ENCODE results near the gene WDPCP.
"Not testable (repeated sequence)": the region's sequence is repeated elsewhere in the genome, so short reads cannot be mapped to it uniquely, and the experiment has no call there.

The WDPCP gene

DNA sequence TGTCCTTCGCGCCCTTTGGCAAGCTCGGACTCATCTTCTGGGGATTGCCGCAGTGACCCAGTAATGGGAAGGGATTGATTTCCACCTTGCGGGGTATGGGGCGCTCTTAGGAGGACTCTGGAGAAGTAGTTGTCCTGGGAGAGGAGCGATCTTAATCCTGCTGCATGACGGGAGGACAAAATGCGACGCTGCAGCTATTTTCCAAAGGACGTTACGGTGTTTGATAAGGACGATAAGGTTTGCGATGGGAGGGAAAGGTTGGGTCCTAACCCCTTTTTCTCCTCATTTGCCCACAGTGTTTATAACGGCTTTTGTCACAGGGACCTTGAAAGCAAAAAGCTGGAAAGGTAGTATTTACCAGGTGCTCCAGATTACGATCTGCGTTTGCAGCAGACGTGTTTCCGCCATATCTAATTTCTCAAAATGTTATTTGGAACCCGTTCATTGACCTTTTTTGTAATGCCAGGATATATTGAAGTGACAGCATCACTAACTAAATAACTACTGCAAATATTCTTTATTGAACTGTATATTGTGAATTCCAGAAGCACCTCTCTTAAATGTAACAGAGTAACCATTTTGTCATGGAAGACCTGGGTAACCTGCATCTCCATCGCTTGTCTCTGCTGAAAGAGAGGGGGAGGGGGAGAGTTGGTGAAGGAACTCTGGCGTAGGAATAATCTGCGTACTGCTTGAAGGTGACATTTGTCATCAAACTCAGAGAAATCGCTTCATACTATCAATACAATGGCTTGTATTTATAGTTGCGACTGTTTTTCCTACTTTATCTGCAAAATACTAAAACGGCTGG is 1.1 kb upstream of the WDPCP start:
- no peak for DNase-seq

DNA sequence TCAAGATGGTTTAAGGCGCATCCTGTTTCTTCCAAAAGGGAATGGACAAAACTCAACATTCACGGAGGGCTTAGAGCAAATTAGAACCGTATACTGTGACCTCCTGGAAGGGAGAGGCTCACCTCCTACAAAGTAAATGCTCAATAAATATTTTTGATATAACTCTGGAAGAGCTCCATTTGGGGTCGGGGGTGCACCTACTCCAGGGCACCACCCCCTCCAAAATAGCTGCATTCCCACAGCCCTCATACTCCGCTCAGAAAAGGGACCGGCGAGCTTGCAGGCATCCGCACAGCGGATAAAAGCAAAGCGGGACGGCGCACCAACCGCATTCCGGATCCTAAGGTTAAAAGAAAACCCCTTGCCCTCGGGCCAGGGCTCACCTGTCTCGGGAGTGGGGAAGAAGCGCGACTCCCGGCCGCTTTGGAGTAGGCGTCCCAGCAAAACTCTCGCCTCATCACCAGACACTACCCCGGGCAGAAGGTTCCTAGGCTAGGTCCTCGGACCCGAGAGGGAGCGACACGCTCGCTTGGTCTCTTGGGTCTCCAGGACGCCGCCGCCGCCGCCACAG is 378 bp downstream of the WDPCP start:
- no peak for DNase-seq

DNA sequence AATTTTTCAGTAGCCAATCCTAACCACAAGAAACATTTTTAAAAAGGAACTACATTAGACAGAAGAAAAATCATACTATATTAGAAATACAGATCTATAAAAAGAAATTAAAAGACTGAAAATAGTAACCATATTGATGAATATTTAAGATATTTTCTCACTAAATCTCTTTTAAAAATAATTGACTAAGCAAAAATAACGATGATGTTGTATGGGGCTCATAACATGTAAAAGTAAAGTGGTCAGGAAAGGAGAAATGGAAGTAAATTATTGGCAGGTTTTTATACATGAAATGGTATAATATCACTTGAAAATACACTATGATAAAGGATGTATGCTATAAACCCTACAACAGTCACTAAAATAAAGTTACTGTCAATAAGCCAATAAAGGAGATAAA is 5.4 kb downstream of the WDPCP start:
- no peak for DNase-seq

DNA sequence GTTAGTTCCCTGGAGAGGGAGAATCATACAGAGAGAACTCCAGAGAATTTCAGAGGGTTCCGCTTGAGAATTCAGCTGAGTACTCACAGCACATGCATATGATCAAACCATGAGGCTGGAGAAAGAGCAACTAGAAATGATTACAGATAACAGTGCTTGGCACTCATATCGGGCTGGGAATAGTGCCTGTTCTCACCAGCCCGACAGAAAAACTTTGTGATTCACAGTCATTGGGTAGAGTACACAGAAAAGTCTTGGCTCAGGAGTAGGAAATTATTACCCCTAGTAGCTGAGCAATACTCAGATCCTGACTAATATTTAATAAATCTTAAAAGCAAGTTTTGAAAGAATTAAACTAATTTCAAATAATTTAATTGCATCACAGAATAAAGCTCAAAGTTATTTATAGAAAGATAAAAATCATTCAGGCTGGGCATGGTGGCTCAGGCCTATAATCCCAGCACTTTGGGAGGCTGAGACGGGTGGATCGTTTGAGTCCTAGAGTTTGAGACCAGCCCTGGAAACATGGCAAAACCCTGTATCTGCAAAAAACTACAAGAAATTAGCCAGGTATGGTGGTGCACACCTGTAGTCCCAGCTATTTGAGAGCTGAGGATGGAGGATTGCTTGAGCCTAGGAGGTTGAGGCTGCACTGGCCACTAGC is 6.8 kb downstream of the WDPCP start:
- no peak for DNase-seq

DNA sequence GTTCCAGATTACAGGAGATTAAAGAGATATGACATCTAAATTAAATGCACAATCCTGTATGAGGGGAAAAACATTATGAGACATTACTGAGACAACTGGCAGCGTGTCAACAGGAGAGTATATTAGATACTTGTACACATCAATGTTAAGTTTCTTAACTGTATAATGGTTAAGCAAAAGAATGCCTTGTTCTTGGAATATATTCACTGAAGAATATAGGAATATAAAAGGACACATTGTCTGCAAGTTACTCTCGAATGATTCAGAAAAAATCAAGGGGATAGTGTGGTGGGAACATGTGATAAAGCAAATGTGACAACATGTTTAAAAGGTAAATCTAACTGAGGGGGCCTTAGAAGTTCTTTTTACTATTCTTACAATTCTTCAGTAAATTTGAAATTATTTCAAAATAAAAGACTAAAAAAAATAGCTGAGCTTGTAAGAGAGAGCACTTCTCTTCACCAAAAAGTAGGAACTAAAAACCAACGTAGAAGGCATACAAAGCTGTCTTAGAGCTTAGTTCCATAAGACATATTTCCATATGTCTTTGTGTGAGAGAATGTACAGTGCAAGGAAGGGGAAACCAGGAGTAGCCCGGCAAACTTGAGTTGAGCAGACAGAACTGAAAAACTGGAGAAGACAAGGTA is 7.5 kb downstream of the WDPCP start:
- no peak for DNase-seq

DNA sequence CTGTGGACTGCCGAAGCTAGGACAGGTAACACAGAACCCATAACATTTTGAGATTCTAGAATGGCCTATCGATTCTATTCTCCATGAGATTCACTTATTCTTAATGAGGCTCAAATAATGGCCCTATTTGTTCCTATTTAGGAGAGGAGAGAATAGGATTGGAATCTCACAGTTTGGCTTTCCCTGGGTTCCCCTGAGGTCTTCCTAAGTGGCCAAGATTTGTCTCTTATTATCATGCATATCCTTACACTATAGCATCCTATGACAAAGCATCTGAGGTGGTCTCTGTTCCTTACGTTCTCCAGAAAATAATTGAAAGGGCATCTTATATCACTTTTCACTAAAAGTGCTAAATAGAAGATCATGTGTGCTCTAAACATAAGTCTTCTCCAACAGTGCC is 9.5 kb downstream of the WDPCP start:
- no peak for DNase-seq

DNA sequence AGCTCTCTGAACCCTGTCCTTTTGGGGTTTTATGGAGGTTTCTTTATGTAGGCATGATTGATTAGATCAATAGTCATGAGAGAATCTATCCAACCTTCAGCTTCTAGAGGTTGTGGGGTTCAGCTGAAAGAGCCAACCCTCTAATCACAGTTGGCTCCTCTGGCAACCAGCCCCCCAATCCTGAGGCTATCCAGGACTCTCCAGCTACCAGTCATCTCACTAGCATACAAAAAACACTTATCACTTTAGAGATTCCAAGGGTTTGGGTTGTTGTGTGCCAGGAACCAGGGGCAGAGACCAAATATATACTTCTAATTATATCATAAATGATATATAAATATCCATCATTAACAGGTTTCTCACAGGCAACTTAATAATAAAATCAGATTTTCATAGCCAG is 11.7 kb downstream of the WDPCP start:
- no peak for DNase-seq

DNA sequence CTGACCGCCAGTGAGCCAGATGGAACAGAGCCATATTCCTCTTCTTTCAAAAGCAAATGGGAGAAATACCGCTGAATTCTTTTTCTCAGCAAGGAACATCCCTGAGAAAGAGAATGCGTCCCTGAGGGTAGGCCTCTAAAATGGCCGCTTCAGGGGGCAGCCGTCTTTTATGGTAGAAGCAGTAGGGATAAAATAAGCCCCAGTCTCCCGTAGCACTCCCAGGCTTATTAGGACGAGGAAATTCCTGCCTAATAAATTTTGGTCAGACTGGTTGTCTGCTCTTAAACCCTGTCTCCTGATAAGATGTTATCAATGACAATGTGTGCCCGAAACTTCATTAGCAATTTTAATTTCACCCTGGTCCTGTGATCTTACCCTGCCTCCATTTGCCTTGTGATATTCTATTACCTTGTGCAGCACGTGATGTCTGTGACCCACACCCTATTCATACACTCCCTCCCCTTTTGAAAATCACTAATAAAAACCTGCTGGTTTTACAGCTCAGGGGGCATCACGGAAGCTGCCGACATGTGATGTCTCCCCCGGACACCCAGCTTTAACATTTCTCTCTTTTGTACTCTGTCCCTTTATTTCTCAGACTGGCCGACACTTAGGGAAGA is 14.4 kb downstream of the WDPCP start:
- not testable (repeated sequence) for DNase-seq

DNA sequence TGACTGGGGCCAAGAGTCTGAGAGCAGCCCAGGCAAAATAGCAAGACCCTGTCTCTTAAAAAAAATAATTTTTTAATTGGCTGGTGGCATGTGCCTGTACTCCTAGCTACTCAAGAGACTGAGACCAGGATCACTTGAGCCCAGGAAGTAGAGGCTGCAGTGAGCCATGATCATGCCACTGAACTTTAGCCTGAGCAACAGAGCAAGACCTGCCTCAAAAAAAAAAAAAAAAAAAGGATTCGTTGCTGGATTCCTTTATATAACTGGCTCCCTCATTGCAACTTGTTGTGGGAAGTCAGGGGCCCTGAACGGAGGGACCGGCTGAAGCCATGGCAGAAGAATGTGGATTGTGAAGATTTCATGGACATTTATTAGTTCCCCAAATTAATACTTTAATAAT is 15.3 kb downstream of the WDPCP start:
- DNase-seq = not testable (repeated sequence)

DNA sequence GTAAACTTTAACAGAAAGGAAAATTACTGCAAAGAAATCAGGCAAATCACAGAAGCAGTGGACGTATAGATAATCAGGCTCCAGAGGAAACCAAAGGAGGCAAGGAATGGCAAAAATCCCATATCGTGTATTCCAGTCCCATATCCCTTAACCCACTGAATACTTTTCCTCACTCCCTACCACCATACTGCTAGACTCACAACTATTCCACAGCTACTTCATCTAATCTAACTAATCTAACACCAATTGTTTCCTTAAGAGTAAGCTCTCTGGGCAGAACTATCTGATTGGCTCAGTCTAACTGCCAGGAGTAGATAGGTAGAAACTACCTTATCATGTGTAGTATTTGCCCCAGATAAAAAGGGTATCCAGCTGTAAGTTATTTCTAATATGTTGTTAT is 16.3 kb downstream of the WDPCP start:
- no peak for DNase-seq

DNA sequence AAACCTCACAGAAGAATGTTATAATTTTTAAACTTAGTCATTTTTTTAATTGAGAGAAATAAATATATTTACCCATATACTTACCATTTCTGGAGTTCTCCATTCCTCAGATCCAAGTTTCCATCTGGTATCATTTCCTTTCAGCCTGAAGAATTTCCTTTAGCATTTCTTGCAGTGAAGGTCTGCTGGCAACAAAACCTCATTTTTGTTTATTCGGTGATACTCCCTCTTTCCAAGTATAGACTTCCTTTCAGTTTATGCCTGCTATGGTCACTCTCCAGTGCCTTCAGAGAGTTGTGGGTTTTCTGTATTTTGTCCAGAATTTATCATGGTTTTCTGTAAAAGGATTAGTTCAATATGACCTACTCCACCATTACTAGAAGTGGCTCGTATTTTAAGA is 17.0 kb downstream of the WDPCP start:
- no peak for DNase-seq

DNA sequence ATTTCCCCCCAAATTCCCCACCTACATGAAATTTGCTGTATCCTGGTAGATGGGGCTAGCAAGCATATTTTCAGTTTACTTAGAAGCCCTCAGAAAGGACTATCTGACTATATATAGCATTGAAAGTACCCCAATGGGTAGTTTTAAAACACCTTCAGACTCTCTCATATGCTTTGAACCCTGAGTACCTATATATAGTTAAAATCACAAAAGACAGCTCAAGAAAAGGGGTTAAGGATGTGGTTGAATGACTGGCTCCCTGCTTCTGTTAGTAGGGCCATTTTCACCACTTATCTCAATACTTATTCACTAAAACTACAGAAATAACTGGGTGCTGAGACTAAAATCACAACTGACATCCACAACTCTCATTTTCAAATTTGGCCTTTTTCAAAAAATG is 18.5 kb downstream of the WDPCP start:
- DNase-seq = no peak

DNA sequence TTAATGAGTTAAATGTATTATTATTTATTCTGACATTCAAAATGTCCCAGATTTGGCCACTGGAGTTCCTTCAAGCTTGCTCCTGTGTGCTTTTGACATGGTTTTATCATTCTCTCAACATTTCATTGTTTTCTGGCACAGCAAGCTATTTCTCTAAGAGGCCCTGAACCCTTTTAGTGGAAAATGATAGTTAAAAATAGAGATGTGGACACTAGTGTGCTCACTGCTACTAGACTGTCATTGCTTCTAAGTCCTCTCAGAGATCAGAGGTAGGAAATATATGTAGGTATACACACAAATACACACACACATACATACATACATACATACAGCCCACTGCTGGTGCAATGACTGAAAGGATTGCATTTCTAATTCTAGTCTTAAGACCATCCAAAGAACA is 25.5 kb downstream of the WDPCP start:
- DNase-seq = no peak

DNA sequence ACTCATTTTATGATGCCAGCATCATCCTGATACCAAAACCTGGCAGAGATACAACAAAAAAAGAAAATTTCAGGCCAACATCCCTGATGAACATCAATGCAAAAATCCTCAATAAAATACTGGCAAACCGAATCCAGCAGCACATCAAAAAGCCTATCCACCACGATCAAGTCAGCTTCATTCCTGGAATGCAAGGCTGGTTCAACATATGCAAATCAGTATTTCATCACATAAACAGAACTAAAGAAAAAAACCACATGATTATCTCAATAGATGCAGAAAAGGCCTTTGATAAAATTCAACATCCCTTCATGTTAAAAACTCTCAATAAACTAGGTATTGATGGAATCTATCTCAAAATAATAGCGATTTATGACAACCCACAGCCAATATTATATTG is 29.4 kb downstream of the WDPCP start:
- DNase-seq = not testable (repeated sequence)

DNA sequence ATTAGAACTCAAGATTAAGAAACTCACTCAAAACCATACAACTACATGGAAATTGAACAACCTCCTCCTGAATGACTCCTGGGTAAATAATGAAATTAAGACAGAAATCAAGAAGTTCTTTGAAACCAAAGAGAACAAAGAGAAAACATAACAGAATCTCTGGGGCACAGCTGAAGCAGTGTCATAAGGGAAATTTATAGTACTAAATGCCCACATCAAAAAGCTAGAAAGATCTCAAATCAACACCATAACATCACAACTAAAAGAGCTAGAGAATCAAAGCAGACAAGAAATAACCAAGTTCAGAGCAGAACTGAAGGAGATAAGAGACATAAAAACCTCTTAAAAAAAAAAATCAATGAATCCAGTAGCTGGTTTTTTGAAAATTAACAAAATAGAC is 30.5 kb downstream of the WDPCP start:
- DNase-seq = not testable (repeated sequence)

DNA sequence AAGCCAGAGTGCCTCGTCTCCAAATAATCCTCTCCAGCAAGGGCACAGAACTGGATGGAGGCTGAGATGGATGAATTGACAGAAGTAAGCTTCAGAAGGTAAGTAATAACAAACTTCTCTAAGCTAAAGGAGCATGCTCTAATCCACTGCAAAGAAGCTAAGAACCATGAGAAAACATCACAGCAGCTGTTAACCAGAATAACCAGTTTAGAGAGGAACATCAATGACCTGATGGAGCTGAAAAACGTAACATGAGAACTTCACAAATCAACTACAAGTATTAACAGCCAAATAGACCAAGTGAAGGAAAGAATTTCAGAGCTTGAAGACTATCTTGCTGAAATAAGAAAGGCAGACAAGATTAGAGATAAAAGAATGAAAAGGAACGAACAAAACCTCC is 32.3 kb downstream of the WDPCP start:
- DNase-seq = no peak

DNA sequence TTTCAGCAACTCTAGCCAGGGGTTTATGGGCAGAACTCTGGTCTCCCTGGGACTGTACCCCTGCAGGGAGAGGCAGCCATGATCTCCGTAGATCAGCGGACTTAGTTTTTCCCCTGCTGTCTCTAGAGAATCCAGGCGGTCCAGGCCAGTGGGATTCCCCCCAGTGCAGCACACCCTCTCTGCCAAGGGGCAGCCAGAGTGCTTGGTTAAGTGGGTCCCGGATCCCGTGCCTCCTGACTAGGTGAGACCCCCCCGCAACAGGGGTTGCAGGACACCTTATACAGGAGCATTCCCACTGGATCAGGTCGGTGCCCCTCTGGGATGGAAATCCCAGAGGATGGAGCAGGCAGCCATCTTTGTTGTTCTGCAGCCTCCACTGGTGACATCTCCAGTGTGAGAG is 33.0 kb downstream of the WDPCP start:
- no peak for DNase-seq

DNA sequence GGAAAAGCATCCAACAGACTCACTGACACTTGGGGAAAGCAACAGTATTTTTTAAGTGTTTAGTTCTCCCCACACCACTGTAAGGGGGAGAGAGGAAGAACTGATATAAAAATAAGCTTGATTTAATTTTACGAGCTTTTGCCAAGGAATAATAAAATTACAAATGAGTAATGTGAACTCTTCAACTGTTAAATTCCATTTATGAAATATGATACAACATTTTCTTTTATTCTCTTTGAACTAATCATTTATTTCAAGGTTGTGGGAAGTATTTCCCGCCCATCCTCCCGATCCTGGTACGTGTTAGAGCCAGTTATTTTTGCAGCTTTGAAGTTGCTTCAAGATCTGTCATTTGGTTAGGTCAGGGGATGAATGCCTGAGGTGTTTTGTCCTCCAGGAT is 35.2 kb downstream of the WDPCP start:
- DNase-seq = no peak

DNA sequence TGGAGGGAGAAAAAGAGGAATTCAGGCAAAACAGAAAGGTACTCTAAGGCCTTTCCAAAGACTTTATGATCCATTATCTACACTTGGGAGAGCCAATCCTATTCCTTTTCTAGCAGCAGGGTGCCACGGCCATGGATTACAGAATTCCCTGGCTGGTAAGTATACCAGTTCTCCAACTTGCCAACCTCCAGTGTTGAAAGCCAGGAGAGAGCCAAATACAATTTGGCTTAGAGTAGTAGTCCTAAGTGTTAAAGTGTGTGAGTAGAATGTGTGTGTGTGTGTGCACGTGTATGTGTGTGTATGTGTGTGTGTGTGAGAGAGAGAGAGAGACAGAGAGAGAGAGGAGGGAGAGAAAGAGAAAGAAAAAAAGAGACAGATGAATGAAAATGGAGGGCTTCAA is 43.3 kb downstream of the WDPCP start:
- no peak for DNase-seq

DNA sequence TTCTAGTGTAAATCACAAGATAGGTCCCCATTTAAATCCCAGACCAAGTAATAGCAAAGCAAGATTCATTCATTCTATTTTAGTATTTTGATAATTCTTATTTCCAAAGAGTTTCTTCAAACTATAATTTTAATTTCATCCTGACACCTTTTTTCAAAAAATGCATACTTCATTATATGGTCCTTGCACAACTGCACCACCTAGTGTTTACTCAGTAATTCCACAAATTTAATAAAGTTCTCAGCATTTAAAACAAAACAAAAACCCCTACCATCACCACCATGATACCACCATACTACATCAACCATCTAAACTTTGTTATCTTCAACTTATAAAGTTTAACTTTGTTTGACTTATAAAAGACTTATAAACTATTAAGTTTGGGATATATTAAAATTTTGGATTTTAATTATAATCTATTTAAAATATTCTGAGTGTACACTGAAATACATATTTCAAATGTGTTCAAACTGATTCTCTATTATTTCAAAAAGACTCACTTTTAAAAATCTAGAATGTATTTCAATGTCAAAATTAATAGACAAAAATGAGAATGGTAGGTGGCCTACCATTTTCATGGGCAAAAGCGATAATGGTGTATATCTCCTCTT is 44.2 kb downstream of the WDPCP start:
- DNase-seq = no peak

DNA sequence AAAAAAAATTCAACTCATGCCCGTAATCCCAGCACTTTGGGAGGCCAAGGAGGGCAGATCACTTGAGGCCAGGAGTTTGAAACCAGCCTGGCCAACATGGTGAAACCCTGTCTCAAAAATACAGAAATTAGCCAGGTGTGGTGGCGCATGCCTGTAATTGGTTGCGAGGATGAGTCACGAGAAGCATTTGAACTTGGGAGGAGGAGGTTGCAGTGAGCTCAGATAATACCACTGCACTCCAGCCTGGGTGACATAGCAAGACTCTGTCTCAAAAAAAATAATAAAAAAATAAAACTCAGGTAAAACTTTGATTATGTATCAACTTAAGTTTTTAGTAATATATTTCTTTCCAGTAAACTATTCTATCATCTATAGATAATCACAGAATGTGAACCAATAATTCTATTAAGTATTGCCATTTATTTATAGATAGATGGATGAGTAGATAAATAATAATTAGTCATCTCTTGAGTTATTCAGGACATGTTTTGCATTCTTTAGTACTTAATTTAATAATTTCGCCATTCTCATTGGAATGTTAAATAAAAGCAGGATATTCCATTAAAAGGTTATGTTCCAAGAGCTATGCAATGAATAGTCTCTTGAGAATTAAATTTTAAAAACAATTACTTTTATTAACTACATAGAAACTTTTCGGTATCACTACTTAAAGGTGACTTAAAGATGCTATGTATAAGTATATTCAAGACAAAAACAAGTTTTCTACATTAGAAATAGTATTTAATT is 48.7 kb downstream of the WDPCP start:
- no peak for DNase-seq

DNA sequence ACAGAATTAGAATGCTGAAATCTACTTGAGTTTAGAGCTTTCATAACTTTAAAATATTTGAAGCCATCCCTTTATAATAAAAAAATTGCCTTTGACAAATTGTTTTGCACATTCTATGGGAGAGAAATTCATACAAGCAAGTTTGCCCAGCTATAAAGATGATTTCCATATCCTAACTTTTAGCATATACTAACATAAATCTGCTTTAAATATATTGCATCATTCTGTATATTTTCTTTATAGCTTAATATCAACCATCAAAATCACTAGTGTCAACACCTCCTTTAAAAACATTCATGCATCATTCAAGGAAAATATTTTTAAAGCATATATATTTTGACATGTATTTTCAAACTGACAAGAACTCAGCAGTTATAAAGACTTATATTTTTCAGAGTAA is 49.9 kb downstream of the WDPCP start:
- DNase-seq = no peak

All from SIG-M5 (cell line).